ENCODE results near the gene SLC22A17. TPM values are rescaled to one million over a fixed set of nuclear protein-coding genes. Genes with fewer than 3 reads are reported as not detected.

The SLC22A17 gene
- total and polyA plus RNA-seq, 2 of the 13 experiments (the other 11 are each of a cell fraction or from before 2014, with no cell fraction given): 0.95 to 1.1 TPM

DNA sequence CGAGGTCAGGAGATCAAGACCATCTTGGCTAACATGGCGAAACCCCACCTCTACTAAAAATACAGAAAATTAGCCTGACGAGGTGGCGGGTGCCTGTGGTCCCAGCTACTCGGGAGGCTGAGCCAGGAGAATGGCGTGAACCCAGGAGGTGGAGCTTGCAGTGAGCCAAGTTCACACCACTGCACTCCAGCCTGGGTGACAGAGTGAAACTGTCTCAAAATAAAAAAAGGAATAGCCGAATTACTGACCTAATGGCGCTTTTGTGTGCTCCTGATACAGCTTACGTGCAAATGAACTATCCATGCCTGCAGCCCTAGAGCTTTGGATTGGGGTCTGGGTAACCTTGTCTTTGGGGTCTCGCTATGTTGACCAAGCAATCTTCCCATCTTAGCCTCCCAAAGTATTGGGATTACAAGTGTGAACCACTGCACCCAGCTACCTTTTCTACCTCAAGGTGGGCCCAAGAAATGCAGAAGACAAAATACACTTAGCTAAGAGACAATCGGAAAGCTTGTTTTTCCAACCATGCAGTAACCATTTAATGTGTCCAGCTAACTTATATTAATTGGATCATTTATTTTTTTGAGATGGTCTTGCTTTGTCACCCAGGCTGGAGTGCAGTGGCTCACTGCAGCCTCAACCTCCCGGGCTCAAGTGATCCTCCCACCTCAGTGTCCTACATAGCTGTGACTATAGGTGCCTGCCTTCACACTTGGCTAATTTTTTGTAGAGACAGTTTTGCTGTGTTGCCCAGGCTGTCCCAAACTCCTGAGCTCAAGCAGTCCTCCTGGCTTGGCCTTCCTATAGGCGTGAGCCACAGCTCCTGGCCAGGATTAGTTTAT is 26.0 kb downstream of the SLC22A17 start (continued):
- TF ChIP-seq ZNF281 (CRISPR knock-in tag; IDR thresholded peaks at IDR 0.05; ENCODE audit: borderline replicate concordance) (no peak), KLF13 (CRISPR knock-in tag; IDR thresholded peaks at IDR 0.05) (0 out of 2 replicates have a peak, but pooled peaks have one; percentile 32), ZNF354B (CRISPR knock-in tag; IDR thresholded peaks at IDR 0.05) (no peak; the same call in 1 of the 2 replicates), ZNF83 (CRISPR knock-in tag; IDR thresholded peaks at IDR 0.05; ENCODE audit: borderline replicate concordance) (no peak), GPBP1L1 (CRISPR knock-in tag; IDR thresholded peaks at IDR 0.05) (no peak), XRCC5 (optimal IDR thresholded peaks at IDR 0.05; ENCODE audit: low read length) (no peak), ZBTB38 (CRISPR knock-in tag; IDR thresholded peaks at IDR 0.05) (peak; percentile 66; the same call in 1 of the 2 replicates), BCLAF1 (IDR thresholded peaks at IDR 0.05) (no peak), RFXANK (CRISPR knock-in tag; IDR thresholded peaks at IDR 0.05) (no peak), NFYC (CRISPR knock-in tag; IDR thresholded peaks at IDR 0.05) (peak; percentile 12; the same call in 1 of the 2 replicates), BORCS8-MEF2B (CRISPR knock-in tag; IDR thresholded peaks at IDR 0.05) (no peak)
- TF ChIP-seq, protein P1, sequence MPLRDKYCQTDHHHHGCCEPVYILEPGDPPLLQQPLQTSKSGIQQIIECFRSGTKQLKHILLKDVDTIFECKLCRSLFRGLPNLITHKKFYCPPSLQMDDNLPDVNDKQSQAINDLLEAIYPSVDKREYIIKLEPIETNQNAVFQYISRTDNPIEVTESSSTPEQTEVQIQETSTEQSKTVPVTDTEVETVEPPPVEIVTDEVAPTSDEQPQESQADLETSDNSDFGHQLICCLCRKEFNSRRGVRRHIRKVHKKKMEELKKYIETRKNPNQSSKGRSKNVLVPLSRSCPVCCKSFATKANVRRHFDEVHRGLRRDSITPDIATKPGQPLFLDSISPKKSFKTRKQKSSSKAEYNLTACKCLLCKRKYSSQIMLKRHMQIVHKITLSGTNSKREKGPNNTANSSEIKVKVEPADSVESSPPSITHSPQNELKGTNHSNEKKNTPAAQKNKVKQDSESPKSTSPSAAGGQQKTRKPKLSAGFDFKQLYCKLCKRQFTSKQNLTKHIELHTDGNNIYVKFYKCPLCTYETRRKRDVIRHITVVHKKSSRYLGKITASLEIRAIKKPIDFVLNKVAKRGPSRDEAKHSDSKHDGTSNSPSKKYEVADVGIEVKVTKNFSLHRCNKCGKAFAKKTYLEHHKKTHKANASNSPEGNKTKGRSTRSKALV (CRISPR knock-in tag; IDR thresholded peaks at IDR 0.05): no peak
- TF ChIP-seq, protein P2, sequence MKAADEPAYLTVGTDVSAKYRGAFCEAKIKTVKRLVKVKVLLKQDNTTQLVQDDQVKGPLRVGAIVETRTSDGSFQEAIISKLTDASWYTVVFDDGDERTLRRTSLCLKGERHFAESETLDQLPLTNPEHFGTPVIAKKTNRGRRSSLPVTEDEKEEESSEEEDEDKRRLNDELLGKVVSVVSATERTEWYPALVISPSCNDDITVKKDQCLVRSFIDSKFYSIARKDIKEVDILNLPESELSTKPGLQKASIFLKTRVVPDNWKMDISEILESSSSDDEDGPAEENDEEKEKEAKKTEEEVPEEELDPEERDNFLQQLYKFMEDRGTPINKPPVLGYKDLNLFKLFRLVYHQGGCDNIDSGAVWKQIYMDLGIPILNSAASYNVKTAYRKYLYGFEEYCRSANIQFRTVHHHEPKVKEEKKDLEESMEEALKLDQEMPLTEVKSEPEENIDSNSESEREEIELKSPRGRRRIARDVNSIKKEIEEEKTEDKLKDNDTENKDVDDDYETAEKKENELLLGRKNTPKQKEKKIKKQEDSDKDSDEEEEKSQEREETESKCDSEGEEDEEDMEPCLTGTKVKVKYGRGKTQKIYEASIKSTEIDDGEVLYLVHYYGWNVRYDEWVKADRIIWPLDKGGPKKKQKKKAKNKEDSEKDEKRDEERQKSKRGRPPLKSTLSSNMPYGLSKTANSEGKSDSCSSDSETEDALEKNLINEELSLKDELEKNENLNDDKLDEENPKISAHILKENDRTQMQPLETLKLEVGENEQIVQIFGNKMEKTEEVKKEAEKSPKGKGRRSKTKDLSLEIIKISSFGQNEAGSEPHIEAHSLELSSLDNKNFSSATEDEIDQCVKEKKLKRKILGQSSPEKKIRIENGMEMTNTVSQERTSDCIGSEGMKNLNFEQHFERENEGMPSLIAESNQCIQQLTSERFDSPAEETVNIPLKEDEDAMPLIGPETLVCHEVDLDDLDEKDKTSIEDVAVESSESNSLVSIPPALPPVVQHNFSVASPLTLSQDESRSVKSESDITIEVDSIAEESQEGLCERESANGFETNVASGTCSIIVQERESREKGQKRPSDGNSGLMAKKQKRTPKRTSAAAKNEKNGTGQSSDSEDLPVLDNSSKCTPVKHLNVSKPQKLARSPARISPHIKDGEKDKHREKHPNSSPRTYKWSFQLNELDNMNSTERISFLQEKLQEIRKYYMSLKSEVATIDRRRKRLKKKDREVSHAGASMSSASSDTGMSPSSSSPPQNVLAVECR (CRISPR knock-in tag; IDR thresholded peaks at IDR 0.05; ENCODE audit: borderline replicate concordance): no peak
